Smooth muscle cell (in vitro differentiated cells): ENCODE data around the gene RFX7. TPM values are rescaled to one million over a fixed set of nuclear protein-coding genes. Genes with fewer than 3 reads are reported as not detected.

Source experiments
- DNase-seq: peaks from one replicate; lab custom pipeline; 2025; ENCODE audit not compliant: unreplicated experiment; lab: John Stamatoyannopoulos, UW
- H2AFZ ChIP-seq: fragments of 200-600 bp; sonication (generic); 2 replicates; pipeline ENCODE4 v1.6.0; 2016; ENCODE audit warnings: antibody characterized with exemption, low read depth, mild to moderate bottlenecking
- H3F3A ChIP-seq: fragments of 200-600 bp; sonication (generic); 2 replicates; pipeline ENCODE4 v1.6.0; 2017; ENCODE audit warnings: antibody characterized with exemption, low read depth
- H3K27ac ChIP-seq: fragments of 200-600 bp; sonication (generic); 2 replicates; pipeline ENCODE4 v1.5.1; 2016; ENCODE audit warnings: low read depth, mild to moderate bottlenecking
- H3K27me3 ChIP-seq: fragments of 200-600 bp; sonication (generic); 2 replicates; pipeline ENCODE4 v1.6.1; 2016; ENCODE audit warnings: low read depth, mild to moderate bottlenecking
- H3K36me3 ChIP-seq: fragments of 200-600 bp; sonication (generic); 2 replicates; pipeline ENCODE4 v1.5.1; 2016; ENCODE audit warnings: low read depth
- H3K4me1 ChIP-seq: fragments of 200-600 bp; sonication (generic); 2 replicates; pipeline ENCODE4 v1.5.1; 2016; ENCODE audit warnings: low read depth
- H3K4me2 ChIP-seq: fragments of 200-600 bp; sonication (generic); 2 replicates; pipeline ENCODE4 v1.6.0; 2016; ENCODE audit warnings: mild to moderate bottlenecking
- H3K4me3 ChIP-seq: fragments of 200-600 bp; sonication (generic); 2 replicates; pipeline ENCODE4 v1.5.1; 2016; ENCODE audit warnings: mild to moderate bottlenecking
- H3K79me2 ChIP-seq: fragments of 200-600 bp; sonication (generic); 2 replicates; pipeline ENCODE4 v1.6.0; 2016; ENCODE audit warnings: low read depth, mild to moderate bottlenecking
- H3K9ac ChIP-seq: fragments of 200-600 bp; sonication (generic); 2 replicates; pipeline ENCODE4 v1.6.0; 2016; ENCODE audit warnings: low read depth
- H3K9me3 ChIP-seq: fragments of 200-600 bp; sonication (generic); replicated peaks from 2 replicates; pipeline ENCODE4 v1.5.1; 2016; ENCODE audit warnings: low read depth
- H4K20me1 ChIP-seq: fragments of 200-600 bp; sonication (generic); 2 replicates; pipeline ENCODE4 v1.6.0; 2016; ENCODE audit warnings: low read depth
- CTCF ChIP-seq: fragments of 200-600 bp; sonication (generic); IDR thresholded peaks from 2 replicates; pipeline ENCODE4 v1.5.1; 2017; ENCODE audit warnings: borderline replicate concordance, mild to moderate bottlenecking, antibody characterized with exemption; ENCODE audit not compliant: insufficient read depth, poor library complexity, severe bottlenecking
- WGBS: methylation state at CpG from one replicate; pipeline ENCODE4 v1.1.7; 2016; ENCODE audit warnings: low lambda C conversion rate; 5-methylcytosine and 5-hydroxymethylcytosine counted together
- polyA plus RNA-seq: library from polyadenylated mRNA; unstranded; fragments of >200 nt; fragmentation: Nextera tagmentation; extraction: Ambion mirVana; gene quantifications from 2 replicates; pipeline ENCODE4 v1.2.1, GENCODE V29; 2016
- total RNA-seq: library from RNA; depleted of rRNA; stranded (reverse); fragments of >200 nt; gene quantifications from 2 replicates; pipeline ENCODE4 v1.2.3, GENCODE V29; 2014

Gene RFX7
- total and polyA plus RNA-seq, 2 experiments from 2014 or later: 7.7 to 18.5 TPM

GRCh38 chr15:56194035-56194434, 49.6 kb downstream of the RFX7 start:
- peaks cover 97% of the 10 kb centered on the region for H4K20me1 ChIP-seq
- H3K4me3 ChIP-seq: no peak overlapping the region
- H2AFZ ChIP-seq: no peak overlapping the region

GRCh38 chr15:56192659-56193442, 50.8 kb downstream of the RFX7 start:
- Histone ChIP-seq H3K27me3 (no peaks in the 10 kb centered on the region), H3K4me3 (no peak overlapping the region), H3K4me1 (no peaks in the 10 kb centered on the region), H3K79me2 (peaks cover 97% of the 10 kb centered on the region), H2AFZ (no peak overlapping the region), H3K9me3 (no peaks in the 10 kb centered on the region), H3K4me2 (no peak overlapping the region), H3F3A (no peaks in the 10 kb centered on the region), H4K20me1 (peaks cover 97% of the 10 kb centered on the region), H3K36me3 (no peaks in the 10 kb centered on the region), H3K27ac (no peak overlapping the region), H3K9ac (no peak overlapping the region)
- WGBS: 91% methylated on average over 10 of the region's 10 CpGs
- no peak for TF ChIP-seq CTCF
- no peak for DNase-seq

More at GRCh38 chr15:56194035-56194434, 49.6 kb downstream of the RFX7 start:
- no peak for TF ChIP-seq CTCF
- Histone ChIP-seq H3K36me3 (no peaks in the 10 kb centered on the region), H3K27me3 (no peaks in the 10 kb centered on the region), H3K79me2 (peaks cover 97% of the 10 kb centered on the region), H3K27ac (no peak overlapping the region), H3K9ac (no peak overlapping the region), H3K9me3 (no peaks in the 10 kb centered on the region), H3K4me1 (no peaks in the 10 kb centered on the region), H3K4me2 (no peak overlapping the region), H3F3A (no peaks in the 10 kb centered on the region)
- DNase-seq: no peak
- 97% methylated on average over 1 of the region's 1 CpG for WGBS

GRCh38 chr15:56187665-56188064, 56.0 kb downstream of the RFX7 start:
- Histone ChIP-seq H3K4me3 (no peak overlapping the region), H3K9ac (no peak overlapping the region), H3K36me3 (no peaks in the 10 kb centered on the region), H3K27ac (peak overlapping the region; percentile 11), H3K79me2 (peaks cover 97% of the 10 kb centered on the region), H3K9me3 (no peaks in the 10 kb centered on the region), H4K20me1 (peaks cover 83% of the 10 kb centered on the region), H3F3A (no peaks in the 10 kb centered on the region), H2AFZ (no peak overlapping the region), H3K27me3 (no peaks in the 10 kb centered on the region), H3K4me1 (no peaks in the 10 kb centered on the region), H3K4me2 (no peak overlapping the region)
- no peak for DNase-seq
- no peak for TF ChIP-seq CTCF
- WGBS: 100% methylated on average over 1 of the region's 1 CpG

GRCh38 chr15:56185980-56186379, 57.7 kb downstream of the RFX7 start:
- Histone ChIP-seq H3K27me3 (no peaks in the 10 kb centered on the region), H4K20me1 (peaks cover 82% of the 10 kb centered on the region), H3K27ac (no peak overlapping the region), H3F3A (no peaks in the 10 kb centered on the region), H2AFZ (no peak overlapping the region), H3K4me2 (no peak overlapping the region), H3K79me2 (peaks cover 97% of the 10 kb centered on the region), H3K36me3 (no peaks in the 10 kb centered on the region), H3K9me3 (no peaks in the 10 kb centered on the region), H3K4me1 (no peaks in the 10 kb centered on the region), H3K4me3 (no peak overlapping the region), H3K9ac (no peak overlapping the region)
- no peak for TF ChIP-seq CTCF
- 100% methylated on average over 1 of the region's 1 CpG for WGBS
- DNase-seq: no peak
